Islet of Langerhans (tissue), 1 donor: ENCODE data around the gene PSORS1C1.
"Not testable (repeated sequence)": the region's sequence is repeated elsewhere in the genome, so short reads cannot be mapped to it uniquely, and the experiment has no call there.

Experiments
- FAIRE-seq: peaks from one replicate; lab custom pipeline; 2011; peaks lifted over from hg19 to GRCh38; lab: Jason Lieb, UNC

The PSORS1C1 gene

DNA sequence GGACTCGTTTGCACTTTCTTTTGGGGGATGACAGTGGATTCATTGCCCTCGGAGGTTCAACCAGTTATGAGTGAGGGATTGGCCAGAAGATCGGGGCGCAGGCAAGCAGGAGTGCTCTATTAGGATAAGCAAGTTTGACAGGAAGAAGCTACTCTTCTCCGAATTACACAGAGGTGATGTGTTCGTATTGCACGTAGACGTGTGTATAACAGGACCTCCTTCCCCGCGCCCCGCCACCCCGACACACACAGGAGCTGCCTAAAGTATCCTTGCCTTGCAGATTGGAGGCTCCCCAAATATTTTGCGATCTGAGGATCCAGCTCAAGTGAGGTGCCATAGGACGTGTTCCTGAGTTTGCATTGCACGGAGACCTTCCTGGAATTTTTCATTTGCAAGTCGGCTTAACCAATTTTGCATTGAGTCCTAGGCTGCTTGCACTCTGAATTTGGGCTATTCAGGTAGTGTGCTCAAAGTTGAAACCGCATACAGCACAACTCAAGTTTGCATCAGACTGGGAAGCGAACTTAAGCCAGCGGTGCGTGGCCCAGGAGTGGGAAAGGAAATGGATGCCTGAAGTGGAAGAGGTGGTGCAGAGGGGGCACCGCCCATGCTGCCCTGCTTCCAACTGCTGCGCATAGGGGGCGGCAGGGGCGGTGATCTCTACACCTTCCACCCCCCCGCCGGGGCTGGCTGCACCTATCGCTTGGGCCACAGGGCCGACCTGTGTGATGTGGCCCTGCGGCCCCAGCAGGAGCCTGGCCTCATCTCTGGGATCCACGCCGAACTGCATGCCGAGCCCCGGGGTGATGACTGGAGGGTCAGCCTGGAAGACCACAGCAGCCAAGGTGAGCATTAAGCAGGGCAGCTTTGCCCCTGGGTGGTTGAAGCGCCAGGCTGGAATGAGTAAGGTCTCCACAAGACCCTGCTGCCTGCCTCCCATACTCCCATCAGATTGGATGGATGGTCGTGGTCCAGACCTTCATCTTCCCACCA, 44.6 kb downstream of the PSORS1C1 start:
- FAIRE-seq: no peak

DNA sequence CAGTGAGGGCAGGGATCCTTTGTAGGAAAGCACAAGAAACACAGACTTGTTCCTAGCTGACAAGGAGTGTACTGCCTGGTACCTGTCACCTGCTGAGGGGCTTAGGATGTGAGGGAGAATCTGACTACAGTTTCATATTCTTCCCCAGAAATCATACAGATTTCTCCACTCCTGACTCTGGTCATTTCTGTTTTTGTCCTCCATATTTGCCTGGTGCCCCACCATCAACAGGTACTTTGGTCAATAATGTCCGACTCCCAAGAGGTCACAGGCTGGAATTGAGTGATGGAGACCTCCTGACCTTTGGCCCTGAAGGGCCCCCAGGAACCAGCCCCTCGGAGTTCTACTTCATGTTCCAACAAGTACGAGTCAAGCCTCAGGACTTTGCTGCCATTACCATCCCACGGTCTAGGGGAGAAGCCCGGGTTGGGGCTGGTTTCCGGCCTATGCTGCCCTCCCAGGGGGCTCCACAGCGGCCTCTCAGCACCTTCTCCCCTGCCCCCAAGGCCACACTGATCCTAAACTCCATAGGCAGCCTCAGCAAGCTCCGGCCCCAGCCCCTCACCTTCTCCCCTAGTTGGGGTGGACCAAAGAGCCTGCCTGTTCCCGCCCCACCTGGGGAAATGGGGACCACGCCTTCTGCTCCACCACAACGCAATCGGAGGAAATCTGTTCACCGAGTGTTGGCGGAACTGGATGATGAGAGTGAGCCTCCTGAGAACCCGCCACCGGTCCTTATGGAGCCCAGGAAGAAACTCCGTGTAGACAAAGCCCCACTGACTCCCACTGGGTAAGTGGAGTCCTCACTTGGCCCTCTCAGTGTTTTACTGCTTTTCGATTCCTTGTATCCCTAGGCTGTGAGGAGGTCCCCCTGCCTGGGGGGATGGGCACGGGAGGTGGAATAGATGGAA, 46.9 kb downstream of the PSORS1C1 start:
- FAIRE-seq: no peak

DNA sequence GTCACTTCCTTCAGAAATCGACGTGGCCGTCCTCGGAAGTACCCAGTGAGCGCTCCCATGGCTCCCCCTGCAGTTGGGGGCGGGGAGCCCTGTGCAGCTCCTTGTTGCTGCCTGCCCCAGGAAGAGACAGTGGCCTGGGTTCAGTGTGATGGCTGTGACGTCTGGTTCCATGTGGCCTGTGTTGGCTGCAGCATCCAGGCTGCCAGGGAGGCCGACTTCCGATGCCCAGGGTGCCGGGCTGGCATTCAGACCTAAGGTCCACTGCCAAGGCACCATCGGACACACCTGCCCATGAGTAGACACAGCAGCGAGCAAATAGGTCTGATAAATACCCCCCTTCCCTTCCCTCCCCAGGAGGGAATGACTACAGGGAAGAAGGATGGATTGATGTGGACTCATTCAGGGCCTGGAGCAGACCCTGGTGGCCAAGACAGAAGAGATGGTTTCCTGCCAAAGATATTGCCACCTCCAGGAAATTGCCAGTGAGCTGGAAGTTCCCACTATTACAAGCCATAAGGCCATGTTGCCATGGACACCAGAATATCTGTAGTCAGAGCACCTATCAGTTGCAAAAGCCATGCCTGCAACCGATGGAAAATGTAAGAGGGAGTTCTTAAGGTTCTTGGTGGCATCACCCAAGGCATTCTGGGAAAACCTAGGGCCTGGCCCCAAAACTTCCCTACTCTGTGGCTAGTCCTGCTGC, 48.0 kb downstream of the PSORS1C1 start:
- FAIRE-seq: no peak

DNA sequence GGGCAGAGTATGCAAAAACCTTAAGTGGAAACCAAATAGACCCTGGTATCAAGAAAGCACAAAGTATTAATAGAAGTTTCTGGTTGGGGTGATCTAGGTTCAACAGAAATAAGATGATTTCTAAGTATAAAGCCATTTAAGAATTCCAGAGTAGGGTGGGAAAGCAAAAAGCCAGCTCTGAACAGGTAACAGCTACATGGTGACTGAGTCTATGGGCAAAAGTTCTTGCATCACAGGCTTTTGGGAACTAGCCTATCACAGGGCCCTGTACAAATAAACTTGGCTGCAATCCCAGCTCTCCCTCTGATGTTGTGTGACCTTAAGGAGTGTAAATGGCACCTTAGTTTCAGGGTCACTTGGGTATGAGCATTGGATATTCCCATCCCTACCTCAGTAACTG, 49.3 kb downstream of the PSORS1C1 start:
- FAIRE-seq: no peak

DNA sequence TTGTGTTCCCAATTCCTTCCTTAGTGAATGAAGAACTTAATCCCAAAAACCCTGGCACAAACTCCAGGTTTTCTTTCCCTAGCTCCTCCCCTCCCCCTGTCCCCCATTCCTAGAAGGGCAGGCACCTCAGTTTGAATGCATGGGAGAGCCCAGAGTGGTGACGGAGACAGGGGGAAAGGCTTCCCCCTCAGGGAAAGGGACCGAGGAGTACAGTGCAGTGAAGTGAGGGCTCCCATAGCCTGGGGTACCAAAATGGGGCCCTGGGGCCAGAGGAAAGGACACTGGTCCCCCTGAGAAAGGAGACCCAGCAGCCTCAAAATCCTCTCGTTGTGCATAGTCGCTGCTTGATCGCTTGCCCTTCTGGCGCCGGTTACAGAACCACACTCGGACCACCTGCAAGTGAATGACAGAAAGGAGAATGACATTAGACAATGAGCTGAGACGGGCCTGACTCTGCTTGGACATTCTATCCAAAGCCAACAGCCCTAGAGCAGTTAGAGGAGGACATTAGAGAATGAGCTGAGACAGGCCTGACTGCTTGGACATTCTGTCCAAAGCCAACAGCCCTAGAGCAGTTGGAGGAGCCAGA, 50.0 kb downstream of the PSORS1C1 start:
- FAIRE-seq: not testable (repeated sequence)

DNA sequence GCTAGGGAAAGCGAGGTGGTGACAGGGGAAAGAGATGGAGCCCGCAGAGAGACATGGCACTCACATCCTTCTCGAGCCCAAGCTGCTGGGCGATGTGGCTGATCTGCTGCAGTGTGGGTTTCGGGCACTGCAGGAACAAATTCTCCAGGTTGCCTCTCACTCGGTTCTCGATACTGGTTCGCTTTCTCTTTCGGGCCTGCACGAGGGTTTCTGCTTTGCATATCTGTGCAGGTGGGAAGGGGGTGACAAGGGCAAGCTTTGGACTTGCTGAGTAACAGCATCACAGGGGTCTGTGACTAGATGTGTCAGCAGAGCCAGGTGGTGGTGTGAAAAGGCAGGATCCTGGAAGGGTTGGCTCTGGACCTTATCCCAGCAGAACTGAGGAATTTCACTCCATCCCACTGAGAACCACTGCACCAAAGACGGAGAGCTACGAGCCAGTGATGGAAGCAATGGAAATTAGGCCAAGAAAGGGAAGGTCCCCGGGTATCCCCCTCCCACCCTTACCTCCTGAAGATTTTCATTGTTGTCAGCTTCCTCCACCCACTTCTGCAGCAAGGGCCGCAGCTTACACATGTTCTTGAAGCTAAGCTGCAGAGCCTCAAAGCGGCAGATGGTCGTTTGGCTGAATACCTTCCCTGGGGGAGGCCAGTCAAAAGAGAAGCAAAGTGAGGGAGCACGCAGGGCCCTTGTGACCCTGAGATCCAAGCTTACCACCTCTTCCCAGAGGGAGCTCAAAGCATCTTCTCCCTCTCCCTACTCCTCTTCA, 50.6 kb downstream of the PSORS1C1 start:
- FAIRE-seq: not testable (repeated sequence)

DNA sequence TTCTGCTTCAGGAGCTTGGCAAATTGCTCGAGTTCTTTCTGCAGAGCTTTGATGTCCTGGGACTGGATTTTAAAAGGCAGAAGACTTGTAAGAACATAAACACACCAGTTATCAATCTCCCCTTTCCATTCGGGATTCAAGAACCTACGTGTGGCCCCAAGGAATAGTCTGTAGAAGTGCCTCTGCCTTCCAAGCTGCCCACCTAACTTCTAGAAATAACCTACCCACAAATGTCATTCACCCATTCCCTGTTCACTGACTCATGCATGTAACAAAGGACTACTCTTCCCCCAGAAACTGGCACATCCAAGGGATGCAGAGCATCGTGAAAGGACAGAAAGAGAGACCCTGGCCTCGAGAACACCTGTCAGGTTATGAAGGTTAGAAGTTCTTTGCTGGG, 51.4 kb downstream of the PSORS1C1 start:
- FAIRE-seq: no peak

DNA sequence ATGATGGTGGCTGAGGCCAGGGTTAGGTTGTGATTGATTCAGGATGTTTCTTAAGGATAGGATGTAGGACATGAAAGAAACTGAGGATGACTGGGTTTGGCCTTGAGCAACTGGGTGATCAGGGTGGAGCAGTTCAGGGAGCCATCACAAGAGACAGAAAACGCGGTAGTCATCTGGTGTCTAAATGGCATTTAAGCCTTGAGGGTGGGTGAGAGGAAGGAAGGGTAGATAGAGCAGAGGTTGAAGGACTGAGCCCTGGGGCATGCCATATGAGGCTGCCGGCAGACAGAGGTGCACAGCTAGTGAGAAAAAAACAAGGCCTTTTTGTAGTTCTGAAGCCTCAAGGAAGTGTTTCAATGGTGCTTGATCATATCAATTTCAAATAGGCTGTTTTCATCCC, 54.0 kb downstream of the PSORS1C1 start:
- no peak for FAIRE-seq

DNA sequence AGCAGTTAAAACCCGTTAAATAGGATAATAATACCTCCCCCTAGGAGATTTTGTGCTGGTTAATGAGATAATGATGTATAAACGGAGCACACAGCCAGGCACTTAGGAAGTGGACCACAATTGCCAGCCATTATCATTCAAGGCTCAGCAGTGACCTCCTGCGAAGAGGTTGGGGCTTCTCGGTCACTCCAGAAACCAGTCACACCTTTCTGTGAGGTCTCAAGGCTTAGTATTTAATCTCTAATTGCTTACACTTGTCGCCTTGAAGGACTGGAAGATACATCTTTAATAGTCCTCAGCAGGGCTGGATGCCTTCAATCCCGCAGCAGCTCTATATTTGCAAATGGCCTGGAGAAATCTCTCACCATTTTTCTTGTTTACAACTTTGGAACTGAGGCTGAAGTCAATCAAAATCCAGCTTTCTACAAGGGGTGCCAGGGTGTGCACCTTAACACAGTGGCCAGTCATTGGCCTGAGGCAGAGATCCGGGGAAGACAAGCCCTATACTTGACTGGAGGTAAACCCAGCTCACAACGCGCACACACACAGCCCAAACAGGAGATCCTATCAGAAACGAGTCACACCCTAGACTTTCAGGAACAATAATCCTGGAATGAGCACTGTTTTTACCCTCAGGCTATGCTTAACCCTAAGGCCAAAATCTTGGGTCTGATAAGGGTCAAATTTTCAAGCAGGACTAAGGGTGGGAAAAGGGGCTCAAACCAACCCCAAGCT, 54.7 kb downstream of the PSORS1C1 start:
- no peak for FAIRE-seq

DNA sequence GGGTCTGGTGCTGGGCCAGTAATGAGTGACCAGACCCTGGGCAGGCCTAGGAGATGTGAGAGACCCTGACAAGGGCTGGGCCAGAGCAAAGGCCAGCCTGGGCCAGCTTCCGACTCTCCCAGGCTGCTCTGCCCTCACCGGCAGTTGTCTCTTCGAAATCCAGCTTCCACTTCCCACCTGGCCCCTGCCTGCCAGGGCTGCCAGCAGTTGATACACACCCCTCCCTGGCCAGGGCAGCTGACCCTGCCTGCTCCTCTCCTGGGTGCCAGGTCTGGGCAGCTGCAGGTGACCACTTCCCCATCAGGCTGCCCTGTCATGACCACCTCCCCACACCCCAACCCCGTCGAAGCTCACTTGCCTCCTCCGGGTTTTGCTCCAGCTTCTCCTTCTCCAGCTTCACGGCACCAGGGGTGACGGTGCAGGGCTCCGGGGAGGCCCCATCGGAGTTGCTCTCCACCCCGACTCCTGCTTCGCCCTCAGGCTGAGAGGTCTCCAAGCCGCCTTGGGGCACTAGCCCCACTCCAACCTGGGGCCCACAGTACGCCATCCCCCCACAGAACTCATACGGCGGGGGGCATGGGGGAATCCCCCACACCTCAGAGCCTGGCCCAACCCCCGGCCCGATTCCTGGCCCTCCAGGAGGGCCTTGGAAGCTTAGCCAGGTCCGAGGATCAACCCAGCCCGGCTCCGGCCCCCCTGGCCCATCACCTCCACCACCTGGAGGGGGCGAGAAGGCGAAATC, 55.4 kb downstream of the PSORS1C1 start:
- not testable (repeated sequence) for FAIRE-seq

DNA sequence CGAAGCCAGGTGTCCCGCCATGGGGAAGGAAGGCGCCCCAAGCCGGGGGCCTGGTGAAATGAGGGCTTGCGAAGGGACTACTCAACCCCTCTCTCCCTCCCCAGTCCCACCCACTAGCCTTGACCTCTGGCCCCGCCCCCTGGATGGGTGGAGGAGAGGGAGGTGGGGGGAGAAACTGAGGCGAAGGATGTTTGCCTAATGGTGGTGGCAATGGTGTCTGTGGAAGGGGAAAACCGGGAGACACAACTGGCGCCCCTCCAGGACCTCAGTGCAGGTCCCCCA, 55.9 kb downstream of the PSORS1C1 start, which contains the start of gene POU5F1:
Gene POU5F1, minus strand, starts transcription at position 83 of the 282 bp plus-strand sequence. Its CDS starts 62 bp downstream, at position 21.
- FAIRE-seq: no peak

DNA sequence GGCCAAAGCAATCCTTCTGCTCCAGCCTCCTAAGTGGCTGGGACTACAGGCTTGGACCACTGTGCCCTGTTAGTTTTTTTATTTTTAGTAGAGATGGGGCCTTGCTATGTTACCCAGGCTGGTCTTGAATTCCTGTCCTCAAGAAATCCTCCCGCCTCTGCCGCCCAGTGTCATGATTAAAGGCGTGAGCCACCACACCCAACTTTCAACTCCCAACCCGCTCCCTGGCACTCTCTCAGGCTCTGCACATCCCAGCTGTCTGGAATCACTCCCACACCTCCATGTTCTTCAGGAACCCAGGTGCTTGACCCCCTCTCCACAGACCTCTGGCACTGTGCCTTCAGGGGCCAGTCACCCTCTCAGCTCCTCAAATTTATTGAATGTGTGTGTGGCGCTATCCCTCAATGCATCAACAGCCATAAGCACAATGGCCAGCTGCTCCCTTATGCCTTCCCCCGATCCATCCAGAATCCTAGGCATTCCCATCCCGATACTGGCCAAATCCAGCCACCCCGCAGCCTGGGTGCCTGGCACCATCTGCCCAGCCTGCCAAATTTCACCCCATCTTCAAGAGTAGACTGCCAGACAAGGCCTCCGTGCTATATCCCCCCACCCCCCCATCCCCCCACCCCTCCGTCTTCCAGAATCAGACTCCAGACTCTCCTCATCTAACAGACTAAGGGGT, 56.5 kb downstream of the PSORS1C1 start:
- FAIRE-seq: no peak

DNA sequence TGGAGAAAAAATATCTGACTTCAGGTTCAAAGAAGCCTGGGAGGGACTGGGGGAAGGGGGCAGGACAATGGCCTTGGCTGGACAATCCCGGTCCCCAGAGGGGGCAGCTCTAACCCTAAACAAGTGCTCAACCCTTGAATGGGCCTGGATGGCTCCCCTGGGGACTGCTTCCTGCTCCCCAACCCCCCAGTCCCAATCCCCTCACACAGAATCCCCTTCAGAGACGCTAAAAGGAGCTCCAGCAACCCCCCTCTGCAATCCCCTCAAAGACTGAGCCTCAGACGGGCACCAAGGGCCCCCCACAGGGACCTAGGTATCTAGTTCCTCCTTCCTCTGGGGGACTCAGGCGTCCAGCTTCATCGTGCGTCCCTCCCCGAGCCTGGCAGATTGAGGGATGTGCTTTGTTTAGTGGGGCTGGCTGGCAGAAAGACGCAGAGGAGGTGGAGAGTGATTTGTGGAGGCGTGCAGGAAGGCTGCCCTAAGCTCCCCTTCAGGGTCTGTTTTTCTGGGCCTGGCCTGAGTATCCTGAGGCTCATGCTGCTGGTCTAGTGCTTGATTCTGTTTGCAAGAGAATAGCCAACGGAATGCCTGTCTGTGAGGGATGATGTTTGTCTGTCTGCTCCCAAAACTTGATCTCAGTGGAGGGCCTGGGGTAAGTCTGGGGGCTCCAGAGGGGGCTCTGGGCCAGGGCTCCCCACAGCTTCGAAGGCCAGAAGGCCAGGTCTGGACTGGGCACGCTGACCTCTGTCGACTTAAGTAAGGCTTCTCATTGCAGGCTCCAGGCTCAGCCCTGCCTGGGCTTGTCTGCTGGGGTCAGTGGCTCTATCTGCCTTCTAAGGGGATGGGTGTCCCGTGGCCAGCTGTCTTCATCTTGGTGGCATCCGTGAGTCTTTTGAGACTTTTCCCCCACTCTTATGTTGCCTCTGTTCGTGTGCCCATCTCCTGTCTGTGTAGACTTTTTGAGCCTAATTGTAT, 57.6 kb downstream of the PSORS1C1 start:
- no peak for FAIRE-seq

DNA sequence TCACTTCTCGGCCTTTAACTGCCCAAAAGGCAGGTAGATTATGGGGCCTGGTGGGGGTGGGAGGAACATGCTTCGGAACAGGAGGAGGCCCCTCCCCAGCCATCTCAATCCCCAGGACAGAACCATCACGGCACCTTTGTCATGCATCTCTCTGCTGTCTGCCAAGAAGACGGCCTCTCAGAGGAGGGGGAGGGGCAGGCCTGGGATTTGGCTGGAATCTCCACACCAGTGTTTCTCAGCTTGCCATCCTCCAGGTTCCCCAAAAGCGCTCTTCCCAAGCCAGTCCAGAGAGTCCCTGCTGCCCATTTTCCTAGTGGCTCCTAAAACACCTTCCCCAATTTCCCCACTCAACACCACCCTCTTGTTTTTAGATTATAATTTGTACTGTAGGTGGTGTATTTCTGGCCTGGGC, 58.4 kb downstream of the PSORS1C1 start:
- FAIRE-seq: no peak

DNA sequence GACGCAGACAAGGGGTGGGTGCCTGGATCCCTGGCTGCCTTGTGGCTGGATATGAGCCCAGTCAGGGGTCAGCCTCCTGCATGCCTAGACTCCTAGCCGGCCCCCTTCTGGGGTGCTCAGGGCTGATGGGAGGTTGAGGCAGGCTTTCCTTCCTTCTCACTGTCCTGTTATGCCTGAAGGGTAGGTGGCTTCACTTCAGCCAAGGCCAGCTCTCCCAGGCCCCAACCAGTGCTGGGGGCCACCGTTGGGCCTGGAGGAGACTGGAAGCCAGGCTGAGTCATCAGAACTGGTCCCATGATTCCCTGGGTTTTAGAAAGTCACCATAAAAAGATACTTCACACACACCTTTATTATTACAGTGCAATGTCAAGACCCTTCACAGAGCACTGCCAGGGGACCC, 58.8 kb downstream of the PSORS1C1 start:
- no peak for FAIRE-seq

DNA sequence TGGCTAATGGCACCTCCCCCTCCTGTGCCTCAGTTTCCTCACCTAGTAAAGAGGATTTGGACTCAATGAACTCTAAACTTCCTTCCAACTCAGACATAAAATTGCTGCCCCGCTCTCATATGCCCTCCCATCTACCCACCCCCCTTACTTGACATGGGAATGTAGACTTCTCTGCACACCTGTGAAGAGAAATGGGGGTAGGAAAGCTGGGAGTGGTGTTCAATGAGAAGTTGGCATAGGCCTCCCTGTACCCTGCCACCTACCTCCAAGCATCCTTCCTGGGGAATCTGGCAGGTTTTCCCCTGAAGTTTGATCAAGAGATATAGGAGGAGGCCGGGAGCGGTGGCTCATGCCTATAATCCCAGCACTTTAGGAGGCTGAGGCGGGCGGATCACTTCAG, 59.8 kb downstream of the PSORS1C1 start:
- FAIRE-seq: no peak

DNA sequence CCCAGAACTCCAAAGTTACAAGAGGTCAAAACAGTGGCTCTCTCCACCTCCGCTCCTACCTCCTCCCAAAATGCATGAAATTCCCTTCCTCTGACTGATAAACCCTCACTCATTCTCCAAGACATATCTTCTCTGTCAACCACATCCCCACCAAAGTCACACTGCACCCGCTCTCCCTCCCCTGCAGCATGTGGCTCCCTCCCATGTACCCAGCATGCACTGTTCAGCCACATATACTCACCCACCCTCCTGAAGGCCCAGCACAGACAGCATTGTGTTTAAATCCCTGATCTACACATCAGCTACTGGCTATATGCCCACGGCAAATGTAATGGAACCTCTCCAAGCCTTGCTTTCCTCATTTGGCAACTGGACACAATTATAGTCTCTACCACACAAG, 61.4 kb downstream of the PSORS1C1 start:
- FAIRE-seq: no peak
